ENCODE data around the gene PROSER3.

DNA sequence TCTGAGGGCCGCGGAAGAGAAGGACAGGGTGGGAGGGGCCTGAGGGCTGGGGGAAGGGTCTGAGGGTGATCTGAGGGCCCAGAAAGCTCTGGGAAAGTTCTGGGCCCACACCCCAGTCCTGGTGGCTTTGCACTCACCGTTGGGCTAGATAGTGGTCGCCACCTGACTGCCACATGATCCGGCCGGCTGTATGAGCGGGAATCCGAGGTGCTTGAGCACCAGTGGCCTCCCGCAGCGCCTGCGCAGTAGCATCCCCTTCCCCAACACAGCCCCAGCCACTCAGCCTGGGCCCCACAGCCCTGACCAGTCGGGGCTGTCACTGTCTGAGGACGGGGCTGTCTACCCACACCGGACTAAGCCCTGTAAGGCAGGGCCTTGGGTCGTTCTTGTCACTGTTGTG, 39.7 kb downstream of the PROSER3 start:
- TF ChIP-seq, protein P1, sequence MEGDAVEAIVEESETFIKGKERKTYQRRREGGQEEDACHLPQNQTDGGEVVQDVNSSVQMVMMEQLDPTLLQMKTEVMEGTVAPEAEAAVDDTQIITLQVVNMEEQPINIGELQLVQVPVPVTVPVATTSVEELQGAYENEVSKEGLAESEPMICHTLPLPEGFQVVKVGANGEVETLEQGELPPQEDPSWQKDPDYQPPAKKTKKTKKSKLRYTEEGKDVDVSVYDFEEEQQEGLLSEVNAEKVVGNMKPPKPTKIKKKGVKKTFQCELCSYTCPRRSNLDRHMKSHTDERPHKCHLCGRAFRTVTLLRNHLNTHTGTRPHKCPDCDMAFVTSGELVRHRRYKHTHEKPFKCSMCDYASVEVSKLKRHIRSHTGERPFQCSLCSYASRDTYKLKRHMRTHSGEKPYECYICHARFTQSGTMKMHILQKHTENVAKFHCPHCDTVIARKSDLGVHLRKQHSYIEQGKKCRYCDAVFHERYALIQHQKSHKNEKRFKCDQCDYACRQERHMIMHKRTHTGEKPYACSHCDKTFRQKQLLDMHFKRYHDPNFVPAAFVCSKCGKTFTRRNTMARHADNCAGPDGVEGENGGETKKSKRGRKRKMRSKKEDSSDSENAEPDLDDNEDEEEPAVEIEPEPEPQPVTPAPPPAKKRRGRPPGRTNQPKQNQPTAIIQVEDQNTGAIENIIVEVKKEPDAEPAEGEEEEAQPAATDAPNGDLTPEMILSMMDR (IDR thresholded peaks at IDR 0.05; ENCODE audit: poor library complexity), result no peak
- no peak for TF ChIP-seq EZH2 (IDR thresholded peaks at IDR 0.05; ENCODE audit: borderline replicate concordance)
